ENCODE results near the gene GHR.

- TF ChIP-seq CTCF (IDR thresholded peaks at IDR 0.05) (no peak), POLR2A (IDR thresholded peaks at IDR 0.05) (no peak)
These were observed 191.3 kb downstream of the GHR start for GRCh38 chr5:42614509-42614908.
